ENCODE results near the gene SAP30.
A peak's percentile ranks its signal among the peaks of the same experiment; 100 is the strongest.

SAP30 gene, protein sequence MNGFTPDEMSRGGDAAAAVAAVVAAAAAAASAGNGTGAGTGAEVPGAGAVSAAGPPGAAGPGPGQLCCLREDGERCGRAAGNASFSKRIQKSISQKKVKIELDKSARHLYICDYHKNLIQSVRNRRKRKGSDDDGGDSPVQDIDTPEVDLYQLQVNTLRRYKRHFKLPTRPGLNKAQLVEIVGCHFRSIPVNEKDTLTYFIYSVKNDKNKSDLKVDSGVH

DNA sequence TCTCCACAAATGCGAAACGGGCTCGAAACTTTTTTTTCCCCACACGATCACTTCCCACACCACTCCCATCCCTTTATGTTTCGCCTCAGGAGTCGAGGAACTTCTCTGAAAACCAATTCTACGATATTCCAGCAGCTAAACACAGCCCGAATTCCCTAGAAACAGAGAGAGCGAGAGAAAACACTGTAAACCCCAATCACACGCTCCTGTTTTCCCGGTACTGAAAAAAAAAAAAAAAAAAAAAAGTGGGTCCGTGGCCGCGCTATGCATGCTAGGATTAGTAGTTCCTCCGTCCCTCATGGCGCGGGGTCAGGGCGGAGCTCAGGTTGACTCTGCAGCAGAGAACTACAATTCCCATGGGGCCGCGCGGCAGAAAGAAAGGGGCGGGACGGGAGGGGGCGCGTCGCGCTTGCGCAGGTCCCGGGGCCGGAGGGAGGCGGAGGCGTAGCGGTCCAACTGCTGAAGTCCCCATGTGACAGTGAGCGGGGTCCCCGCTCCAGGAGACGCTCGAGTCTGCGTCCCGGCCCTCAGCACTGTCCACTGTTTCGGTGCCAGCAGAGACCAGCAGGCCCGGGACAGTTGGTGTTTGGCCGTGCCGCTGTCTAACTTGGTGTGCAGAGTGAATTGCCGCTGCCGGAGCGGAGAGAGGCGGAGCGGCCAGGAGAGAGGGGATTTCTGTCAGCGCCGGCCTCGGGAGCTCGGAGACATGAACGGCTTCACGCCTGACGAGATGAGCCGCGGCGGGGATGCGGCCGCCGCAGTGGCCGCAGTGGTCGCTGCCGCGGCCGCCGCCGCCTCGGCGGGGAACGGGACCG lies at the start of gene SAP30:
Gene SAP30 (plus strand): TSS at position 478 of the 815 bp plus-strand sequence. CDS start 229 bp downstream, at position 707.
- DNase-seq (ENCODE audit: low read depth), result peak; percentile 96

- no peak for DNase-seq (ENCODE audit: low read depth)
Measured at GRCh38 chr4:173325007-173325736, 45.6 kb upstream of the SAP30 start.

DNA sequence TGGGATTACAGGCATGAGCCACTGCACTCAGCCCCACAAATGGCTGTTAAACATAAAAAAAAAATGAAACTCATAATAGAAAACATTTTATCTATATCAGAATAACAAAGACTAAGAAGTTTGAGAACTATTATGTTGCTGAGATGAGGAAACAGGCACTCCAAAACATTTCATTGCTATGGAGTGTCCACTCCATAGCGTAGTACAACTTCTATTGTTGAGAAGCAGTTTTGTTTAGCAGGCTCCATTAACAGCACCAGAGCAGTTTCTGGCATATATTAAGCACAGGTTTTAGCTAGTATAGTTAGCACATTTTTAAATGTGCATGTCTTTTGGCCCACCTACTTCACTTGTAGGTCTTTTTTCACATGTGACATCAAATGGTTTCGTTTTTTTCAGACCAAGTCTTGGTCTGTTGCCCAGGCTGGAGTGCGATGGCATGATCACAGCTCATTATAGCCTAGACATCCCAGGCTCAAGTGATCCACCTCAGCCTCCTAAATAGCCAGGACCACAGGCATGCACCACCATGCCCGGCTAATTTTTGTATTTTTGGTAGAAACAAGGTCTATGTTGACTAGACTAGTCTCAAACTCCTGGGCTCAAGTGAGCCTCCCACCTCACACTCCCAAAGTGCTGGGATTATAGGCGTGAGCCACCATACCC lies 42.4 kb upstream of the SAP30 start:
- no peak for DNase-seq (ENCODE audit: low read depth)

- DNase-seq (ENCODE audit: low read depth), result no peak
Measured at GRCh38 chr4:173330590-173330989, 40.2 kb upstream of the SAP30 start.

DNA sequence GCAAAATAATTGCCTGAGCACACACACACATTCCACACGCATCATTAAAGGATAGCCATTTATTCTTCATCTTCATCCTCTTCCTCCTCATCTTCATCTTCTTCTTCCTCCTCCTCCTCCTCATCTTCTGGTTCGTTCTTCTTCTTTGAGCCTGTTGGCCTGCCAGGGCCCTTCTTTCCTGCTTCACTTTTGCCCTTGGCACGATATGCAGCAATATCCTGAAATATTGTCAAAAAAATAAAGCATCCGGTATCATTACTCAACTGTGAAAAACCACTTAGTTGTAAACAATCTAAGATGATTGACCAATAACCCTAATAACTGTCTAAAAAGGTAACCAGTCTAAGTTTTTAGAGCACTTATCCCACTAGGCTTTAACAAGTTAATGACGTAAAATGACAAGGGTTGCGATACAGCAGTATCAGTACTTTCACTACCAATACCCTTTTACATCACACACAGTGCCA lies 38.7 kb upstream of the SAP30 start:
- DNase-seq (ENCODE audit: low read depth), result no peak

DNA sequence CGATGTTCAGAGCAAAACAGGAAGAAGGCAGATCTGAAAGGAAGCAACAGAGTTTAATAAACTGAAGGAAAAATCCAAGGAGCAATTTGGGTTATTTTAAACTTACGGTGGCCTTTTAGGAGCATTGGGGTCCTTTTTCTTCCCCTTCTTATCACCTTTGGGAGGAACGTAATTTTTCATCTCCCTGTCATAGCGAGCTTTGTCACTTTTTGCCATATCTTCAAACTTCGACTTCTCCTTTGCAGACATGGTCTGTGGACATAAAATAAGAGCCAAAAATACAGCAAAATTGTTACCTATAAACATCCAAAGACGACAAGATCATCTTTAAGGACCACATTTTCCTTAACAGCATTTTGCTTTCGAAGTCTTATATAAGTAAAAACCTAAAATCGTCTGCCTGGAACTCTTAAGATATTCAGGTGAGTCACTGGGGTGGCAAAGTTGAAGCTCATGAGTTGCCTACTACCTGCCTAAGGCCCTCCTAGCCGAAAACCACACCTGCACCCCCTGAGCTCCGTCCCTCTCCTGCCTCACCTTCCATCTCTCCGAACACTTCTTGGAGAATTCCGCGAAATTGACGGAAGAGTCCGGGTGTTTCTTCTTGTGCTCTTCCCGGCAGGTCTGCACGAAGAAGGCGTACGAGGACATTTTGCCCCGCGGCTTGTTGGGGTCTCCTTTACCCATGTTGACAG lies 37.6 kb upstream of the SAP30 start:
- no peak for DNase-seq (ENCODE audit: low read depth)

- DNase-seq (ENCODE audit: low read depth), result peak; percentile 35
Measured at GRCh38 chr4:173333658-173334084, 37.1 kb upstream of the SAP30 start.

DNA sequence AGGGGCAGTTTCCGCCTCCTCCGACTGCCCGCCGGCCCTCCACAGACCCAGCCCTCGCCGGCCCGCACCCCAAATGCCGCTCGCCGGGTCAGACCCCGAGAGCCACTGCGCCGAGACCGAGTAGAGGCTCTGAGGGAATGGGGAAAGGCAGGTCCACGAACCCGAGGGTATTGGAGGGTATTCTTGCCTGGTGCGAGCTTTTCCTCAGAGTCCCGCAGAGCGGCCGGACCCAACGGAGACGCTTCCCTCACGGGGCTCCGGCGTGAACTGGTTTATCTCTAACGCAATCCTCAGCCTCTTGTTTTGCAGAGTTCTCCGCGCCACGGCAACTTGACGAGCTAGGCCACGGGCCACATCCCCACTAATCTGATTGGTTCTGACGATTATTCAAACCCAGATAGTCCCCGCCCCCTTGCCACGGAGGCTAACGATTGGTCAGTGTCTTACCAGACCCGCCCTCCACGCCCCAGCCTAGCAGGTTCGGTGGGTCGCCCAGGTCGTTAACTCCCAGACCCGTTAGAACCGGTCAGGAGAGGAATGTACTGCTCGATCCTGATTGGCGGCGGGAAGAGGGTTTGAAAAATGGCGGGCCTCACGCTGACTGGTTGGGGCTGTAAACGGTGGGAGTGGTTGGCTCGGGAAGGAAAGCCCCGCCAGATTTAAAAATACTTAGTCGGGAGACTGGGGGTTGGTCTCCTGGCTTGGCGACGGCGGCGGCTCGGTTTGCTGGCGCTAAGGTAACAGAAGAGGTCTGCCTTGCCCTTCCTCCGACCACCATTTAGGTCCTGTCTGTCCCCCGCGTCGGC lies 36.5 kb upstream of the SAP30 start, which contains the start of gene HMGB2:
Gene HMGB2 (minus strand): TSS at position 274 of the 806 bp plus-strand sequence. CDS start 709 bp downstream, outside the sequence.
- DNase-seq (ENCODE audit: low read depth), result peak; percentile 99

GRCh38 chr4:173334891-173335752 lies 35.6 kb upstream of the SAP30 start:
- peak; percentile 5 for DNase-seq (ENCODE audit: low read depth)

- no peak for DNase-seq (ENCODE audit: low read depth)
Measured at GRCh38 chr4:173337463-173337862, 33.3 kb upstream of the SAP30 start.

DNA sequence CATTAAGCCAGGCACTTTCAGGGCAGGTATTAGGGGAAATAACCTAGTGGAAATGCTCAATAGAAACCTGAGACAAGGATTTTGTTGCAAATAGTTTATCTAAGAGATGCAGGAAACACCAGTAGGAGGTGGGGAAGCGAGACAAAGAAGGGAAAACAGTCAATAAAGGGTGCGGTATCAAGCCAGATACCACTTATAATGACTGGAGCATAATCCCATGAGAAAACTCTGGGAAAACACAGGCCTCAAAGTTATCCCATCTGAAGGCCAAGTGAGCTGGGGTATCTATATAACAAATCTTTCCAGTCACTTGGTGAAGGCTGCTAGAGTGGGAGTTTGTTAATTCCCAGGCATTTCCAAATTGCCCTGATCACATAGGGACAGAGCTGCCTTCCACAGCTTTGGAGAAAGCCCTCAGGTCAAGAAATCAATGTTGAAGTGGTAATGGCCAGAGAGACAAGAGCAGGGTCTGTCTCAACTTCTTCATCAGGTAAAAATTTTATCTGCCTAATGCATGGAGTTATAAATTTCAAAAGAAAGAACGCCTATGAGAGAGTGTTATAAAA lies 26.8 kb upstream of the SAP30 start:
- no peak for DNase-seq (ENCODE audit: low read depth)

GRCh38 chr4:173345648-173346047 lies 25.1 kb upstream of the SAP30 start:
- no peak for DNase-seq (ENCODE audit: low read depth)

DNA sequence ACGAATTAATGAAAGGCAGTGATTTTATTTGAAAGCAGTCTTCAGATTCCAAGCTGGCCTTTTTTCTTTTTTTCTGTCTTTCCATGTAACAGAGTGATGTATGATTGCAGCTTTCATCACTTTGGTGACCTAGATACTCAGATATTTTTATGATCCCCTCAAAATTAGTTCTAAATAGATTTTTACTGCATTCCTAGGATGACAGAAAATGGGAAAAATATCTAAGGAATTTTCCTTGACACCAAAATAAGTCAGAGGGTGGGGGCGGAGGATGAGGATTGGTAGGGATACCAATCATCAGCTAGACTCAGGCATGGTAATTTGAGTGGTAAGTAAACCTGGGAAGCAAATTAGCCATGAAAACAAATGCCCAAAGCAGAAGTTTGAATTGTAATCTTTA lies 24.7 kb upstream of the SAP30 start:
- DNase-seq (ENCODE audit: low read depth), result no peak

- no peak for DNase-seq (ENCODE audit: low read depth)
Measured at GRCh38 chr4:173347467-173347866, 23.3 kb upstream of the SAP30 start.

DNA sequence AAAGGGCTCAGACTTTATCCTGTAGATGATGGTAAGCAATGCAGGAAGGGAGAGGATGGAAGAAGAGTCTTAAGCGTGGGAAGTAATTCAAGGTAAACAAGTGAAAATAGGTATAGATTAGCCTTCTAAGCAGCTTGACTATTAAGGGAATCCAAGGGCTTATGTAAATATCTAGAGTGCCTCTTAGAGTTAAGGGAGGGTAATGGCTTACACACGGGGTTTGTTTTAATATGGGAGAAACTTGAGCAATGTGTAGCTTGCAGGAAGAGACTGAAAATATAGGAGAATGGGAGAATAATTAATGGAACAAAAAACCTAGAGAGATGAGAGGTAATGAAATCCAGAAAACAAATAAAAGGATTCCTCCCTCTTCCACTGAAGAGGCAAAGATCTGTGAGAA lies 12.8 kb upstream of the SAP30 start:
- DNase-seq (ENCODE audit: low read depth), result no peak

DNA sequence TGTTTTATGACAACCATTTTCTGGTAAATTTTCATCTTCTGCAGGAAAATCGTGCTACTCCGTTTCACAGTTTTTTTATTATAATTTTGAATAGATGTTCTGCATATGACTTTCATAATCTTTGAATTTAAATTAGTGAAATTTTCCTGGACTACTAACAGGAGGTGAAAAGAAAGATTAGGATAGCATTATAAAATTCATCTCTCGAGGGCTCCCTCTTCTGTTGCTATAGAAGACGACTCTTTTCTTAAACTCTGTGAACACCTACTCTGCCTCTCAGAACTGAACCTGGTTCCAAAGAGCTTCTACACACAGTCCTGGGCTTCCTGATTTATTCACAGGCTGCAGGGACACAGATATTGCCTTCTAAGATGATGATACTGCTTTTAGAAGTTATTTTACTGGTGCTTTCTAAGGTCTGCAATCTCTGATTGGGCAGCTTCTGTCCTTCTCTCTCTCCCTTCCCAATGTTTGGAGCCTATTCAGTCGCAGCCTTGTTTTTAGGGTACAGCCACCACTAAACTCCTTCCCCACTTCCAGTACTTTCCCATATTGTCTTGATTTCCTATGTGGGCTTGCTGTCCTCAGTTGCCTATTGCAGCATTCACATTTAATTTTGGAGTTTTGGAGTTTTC lies 10.1 kb upstream of the SAP30 start:
- no peak for DNase-seq (ENCODE audit: low read depth)

- DNase-seq (ENCODE audit: low read depth), result no peak
Measured at GRCh38 chr4:173362666-173363065, 8.1 kb upstream of the SAP30 start.

GRCh38 chr4:173365359-173365996 lies 5.3 kb upstream of the SAP30 start:
- no peak for DNase-seq (ENCODE audit: low read depth)

Data from activated T-helper 9 cell treated with anti-CD3 and anti-CD28 coated beads, Interleukin-2, amount 50 U/mL, for 16 hours (primary cell).